ENCODE results near the gene ADIPOR2.
A peak's percentile ranks its signal among the peaks of the same experiment; 100 is the strongest.

Gene ADIPOR2

DNA sequence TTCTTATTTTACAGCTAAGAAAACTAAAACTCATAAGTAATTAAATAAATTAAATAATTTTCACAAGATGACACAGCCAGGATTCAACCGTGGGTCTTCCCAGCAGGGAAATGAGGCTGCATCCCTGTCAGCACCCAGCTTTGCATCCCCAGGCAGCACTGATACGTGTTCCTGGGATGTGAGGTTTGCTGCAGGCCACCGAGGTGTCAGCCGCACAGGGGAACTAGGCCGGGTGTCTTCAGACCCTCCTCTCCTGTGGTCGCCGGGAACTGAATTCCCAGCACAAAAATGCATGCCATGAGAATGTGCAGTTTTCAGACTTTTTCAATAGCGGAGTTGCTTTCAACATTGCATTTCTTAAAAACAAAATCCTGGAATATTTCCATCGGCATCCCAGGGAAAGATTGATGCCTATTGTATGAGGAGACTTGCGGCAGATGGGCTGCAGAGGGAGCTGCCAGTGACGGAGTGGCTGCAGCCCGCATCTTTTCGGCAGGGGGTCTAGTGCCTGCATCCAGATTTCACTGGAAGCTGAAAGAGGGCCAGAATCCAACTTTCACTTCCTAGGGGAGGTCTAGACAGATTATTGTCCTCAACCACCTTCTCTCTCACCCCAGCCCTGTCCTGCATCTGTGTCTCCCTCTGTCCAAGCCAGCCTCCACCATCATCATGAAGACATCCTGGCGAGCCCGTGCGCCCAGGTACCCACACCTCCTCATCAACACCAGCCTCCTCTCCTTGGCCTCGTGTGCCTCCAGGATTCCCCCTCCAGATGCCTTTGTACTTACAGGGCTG, 142.1 kb downstream of the ADIPOR2 start:
- DNase-seq: no peak

DNA sequence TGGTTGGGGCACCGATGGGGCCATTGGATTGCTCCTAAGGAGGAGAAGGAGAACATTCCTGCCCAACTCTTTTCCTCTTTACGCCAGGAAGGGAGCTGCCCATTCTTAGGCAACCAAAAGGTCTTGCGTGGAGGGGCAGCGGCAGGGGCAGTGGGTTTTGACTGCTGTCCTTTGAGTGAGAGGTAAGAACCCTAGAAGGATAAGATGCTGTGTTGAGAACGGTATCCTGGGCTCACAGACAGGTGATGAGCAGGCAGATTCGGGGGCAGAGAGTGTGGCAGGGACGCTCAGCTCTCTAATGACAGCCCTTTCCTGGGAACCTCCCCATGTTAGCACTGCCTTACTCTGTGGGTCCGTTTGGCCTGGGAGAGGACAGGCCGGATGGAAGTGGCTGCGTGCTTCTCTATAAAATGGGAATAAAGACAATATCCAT, 142.7 kb downstream of the ADIPOR2 start:
- no peak for DNase-seq

DNA sequence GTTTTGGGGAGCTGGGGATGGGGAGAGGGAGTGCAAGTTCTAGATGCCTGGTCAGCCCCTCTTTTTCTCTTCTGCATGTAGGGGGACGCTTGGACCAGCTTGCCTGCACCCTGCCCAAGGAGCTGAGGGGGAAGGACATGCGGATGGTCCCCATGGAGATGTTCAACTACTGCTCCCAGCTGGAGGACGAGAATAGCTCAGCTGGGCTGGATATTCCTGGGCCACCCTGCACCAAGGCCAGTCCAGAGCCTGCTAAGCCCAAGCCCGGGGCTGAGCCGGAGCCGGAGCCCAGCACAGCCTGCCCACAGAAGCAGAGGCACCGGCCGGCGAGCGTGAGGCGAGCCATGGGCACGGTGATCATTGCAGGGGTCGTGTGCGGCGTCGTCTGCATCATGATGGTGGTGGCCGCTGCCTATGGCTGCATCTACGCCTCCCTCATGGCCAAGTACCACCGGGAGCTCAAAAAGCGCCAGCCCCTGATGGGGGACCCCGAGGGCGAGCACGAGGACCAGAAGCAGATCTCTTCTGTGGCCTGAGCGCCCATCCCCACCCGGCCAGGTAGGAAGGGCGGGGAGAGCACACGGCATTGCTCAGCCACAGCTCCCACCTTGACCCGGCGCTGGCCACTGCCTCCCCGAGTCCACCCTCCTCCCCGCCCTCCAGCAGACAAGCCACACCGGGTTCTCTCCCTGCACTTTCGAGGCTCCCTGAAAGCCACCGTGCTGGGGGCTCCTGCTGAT, 143.5 kb downstream of the ADIPOR2 start:
- DNase-seq: no peak

DNA sequence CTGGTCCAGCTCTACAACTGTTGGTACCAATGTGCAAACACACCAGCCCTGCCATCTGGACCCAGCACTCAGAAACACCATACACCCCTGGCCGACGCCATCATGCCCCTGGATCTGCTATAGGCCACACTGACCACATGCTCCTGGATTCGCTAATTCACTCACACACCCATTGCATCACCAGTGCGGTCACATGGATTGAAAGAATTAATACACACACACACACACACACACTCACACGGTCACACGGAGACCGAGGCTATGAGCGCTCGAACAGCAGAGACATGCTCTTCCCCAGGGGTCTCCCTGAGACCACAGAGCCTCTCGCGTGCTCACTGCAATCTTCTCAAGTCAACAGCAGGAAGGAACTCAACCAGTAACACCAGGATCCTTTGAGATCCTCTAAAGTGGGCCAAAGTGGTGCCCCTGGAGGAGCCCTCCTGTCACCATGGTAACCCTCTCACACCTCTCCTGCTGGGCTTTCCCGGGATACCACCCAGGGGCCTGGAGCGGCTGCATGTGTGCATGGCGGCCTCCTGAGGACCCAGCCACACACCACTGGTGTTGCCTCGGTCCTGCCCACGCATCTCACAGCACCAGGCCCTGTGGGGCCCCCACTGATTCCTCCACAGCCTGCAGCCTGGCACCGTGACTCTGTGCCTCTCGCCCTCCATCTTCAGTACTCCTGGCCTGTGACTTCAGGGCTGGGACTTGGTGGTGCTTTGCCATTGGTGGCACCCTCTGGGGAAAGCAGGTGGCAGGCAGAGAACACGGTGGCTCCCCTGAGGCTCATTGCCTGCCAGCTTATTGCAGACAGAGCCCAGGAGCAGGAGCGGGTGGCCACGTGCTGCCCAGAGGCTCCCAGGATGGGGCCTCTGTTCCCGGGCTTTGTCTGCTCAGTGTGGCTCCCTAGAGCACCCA, 144.6 kb downstream of the ADIPOR2 start:
- no peak for DNase-seq

DNA sequence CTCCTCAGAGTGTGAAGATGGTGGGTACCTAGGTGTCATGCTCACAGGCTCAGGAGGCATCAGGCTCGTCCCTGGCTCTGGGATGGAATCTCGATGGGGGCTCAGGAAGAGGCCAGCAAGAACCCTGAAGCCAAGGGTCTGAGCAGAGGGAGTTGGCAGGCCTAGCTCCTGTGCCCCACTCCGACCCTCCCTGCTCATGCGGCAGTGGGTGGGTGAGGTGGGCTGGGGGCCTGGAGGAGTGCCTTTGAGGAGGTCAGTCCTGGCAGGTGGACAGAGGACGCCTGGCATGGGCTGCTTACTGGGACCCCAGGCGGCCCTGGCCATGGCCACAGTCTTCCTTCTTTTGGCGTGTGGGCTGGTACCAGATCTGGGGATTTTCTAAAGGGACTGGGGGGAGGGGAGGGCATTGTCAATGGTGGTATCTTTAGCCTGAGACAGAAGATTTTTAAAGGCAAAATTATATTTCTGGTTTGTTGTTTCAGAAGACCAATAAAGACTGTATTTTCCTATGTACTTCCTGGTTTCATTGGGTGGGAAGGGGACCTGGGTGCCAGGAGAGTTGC, 145.5 kb downstream of the ADIPOR2 start:
- no peak for DNase-seq

DNA sequence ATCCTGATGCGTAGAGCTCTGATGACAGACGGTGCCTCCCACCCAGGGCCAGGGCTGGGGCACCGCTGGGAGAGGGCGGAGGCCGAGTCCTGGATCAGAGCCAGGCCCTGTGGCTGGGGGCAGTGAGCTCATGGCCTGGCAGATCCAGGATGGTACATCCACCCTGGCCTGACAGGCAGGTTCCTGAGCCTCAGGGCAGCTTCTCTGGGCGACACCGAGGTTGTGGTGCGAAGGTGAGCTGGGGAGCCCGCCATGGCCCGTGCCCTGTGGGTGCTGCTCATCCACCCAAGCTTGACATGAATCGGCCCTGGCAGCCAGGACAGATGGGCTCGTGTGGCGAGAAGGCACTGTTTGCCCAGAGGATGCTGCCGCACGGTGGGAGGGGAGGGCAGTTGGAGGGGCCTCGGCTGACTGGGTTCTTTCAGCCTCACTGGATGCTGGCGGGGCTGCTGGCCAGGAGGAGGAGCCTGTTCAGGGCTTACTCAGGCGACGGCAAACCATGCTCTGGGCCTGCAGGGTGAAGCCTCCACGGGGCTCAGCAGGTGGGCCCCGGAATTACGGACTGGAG, 146.1 kb downstream of the ADIPOR2 start:
- DNase-seq: peak; percentile 70

DNA sequence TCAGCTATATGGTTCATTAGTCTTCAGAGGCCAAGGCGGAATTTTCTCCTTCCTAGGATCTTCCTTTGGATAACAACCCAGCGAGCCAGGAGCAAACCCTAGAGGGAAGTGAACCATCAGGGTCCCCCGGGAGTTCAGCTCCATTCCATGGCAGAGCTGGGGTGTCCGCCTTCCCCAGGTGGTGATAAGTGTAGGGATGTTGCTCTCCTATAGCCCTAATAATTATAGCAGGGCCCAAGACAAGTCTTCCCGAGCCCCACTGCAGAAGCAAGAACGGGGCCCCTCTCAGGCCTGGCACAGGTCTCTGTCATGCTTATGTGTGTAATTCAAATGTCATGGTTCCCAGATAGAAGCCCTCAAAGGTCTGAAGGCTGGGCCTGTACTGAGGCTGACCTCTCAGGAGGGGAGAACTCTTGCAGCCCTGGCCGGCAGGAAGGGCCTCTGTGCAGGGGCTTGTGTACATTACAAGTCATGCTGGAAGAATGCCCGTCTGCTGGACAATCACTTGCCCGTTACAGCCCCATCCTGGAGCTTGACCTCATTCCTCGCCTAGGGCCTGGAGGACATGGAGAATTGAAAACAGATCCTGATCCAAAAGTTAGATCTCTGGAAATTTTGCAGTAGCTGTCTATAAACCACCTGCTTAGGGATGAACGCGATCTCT, 146.8 kb downstream of the ADIPOR2 start:
- no peak for DNase-seq
